Measurements from ENCODE around the gene NUP37.
"Not testable (repeated sequence)": the region's sequence is repeated elsewhere in the genome, so short reads cannot be mapped to it uniquely, and the experiment has no call there.

Gene NUP37

GRCh38 chr12:102093319-102093718, 26.6 kb downstream of the NUP37 start:
- in situ Hi-C loops (cut with HindIII; ENCODE audit: low sequenced_read_pairs), result no loop called here

GRCh38 chr12:102089228-102089835, 30.6 kb downstream of the NUP37 start:
- in situ Hi-C loops (cut with HindIII; ENCODE audit: low sequenced_read_pairs), result not testable (repeated sequence)

DNA sequence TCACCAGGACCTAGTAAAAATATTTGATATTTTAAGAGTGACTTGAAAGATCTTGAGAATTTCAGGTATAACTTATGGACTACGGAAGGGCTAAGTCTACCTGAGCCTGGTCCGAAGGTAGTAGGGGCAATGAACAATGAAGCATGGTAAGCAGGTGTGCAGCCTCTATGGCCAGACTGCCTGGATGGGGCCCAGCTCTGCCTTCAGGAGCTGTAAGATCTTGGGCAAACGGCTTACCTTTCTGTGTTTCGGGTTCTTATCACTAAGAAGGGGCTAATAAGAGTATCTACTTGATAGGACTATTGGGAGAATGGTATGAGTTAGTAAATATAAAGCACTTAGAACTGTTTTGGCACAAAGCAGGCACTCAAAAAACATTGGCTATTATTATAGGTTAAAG, 39.1 kb downstream of the NUP37 start:
- in situ Hi-C loops (cut with HindIII; ENCODE audit: low sequenced_read_pairs), result no loop called here

- in situ Hi-C loops (cut with HindIII; ENCODE audit: low sequenced_read_pairs), result not testable (repeated sequence)
These were observed 47.8 kb downstream of the NUP37 start for GRCh38 chr12:102072092-102072491.

- in situ Hi-C loops (cut with HindIII; ENCODE audit: low sequenced_read_pairs), result no loop called here
These were observed 50.2 kb downstream of the NUP37 start for GRCh38 chr12:102069707-102070106.

GRCh38 chr12:102067574-102068258, 52.2 kb downstream of the NUP37 start:
- in situ Hi-C loops (cut with HindIII; ENCODE audit: low sequenced_read_pairs), result no loop called here

DNA sequence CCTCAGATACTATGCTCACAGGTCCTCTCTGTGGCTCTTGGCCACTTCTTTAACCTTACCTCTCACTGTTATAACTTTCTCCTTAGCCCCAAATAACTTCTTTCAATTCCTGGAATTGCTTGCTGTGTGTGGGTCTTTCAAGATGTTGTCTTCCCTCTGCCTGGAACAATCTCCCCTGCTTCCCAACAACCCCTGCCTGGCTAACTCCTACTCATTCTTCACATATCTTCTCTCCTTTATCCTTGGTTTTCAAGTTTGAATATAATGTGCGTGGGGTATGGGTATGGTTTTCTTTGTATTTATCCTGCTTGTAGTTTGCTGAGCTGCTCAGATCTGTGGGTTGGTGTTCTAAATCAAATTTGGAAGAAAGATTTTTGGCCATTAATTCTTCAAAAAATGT, 55.4 kb downstream of the NUP37 start:
- in situ Hi-C loops (cut with HindIII; ENCODE audit: low sequenced_read_pairs), result no loop called here

GRCh38 chr12:102063069-102063468, 56.8 kb downstream of the NUP37 start:
- in situ Hi-C loops (cut with HindIII; ENCODE audit: low sequenced_read_pairs), result no loop called here

- in situ Hi-C loops (cut with HindIII; ENCODE audit: low sequenced_read_pairs), result no loop called here
These were observed 57.5 kb downstream of the NUP37 start for GRCh38 chr12:102062419-102062806.

DNA sequence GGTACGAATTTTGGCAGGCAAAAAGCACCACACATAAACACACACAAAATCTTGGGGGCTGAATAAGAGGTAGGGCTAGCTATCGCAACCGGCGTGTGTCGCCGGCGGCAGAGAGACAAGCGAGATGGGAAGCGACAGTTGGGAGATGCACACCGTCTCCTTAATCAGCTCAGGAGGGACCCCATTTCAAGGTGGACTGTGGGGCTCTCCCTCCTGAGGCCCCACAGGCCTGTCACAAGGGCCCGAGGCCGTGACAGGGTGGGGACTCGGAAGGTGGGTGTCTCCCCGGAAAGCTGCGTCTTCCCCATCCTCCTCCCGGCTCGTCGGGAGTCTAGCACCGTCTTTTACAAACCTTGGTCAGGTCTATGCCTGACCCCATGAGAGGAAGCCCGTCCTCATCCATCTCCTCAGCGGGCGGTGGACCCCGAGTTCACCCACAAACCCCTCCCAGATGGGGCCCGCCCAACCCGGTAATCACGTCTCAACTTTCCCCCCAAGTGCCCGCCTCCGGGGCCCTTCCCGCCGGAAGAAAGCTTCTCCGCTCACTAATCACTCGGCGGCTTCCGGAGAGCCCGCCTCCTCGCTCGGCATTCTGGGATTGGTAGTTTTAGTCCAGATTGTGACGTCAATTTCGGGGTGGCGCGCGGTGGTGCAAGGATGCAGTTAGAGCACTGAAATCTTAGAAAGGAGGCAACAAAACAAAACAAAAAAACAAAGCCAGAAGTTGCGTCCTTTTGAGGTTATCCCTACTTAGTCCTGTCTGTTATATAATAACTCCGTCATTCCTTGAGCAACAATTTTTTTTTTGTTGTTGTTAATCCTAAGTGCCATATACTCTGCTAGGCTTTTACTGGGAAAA, 58.1 kb downstream of the NUP37 start, which contains the start of gene WASHC3:
TSS of gene WASHC3 (minus strand) at position 432 of the 859 bp plus-strand sequence. CDS start at position 403, 29 bp downstream.
- in situ Hi-C loops (cut with HindIII; ENCODE audit: low sequenced_read_pairs), result no loop called here

DNA sequence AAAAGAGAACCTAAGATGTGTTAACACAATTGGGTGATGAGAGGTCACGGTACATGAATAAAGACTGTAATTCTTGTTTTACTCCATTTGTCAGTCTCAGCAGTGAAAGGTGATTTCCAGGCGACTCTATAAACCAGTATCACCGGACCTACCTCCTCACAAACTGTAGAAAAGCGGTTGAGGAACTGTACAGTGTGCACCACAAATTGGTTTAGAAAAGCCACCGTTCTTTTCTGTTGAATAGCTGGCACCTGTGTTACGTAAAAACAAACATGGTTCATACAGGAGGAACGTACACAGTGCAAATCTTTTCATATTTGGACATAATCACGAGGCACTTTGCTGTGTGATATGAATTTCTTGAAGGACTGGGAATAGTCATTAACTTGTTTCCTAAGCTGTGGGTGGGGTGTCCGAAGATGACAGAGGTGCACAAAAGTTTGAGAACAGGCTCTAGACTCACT, 58.8 kb downstream of the NUP37 start:
- in situ Hi-C loops (cut with HindIII; ENCODE audit: low sequenced_read_pairs), result no loop called here

DNA sequence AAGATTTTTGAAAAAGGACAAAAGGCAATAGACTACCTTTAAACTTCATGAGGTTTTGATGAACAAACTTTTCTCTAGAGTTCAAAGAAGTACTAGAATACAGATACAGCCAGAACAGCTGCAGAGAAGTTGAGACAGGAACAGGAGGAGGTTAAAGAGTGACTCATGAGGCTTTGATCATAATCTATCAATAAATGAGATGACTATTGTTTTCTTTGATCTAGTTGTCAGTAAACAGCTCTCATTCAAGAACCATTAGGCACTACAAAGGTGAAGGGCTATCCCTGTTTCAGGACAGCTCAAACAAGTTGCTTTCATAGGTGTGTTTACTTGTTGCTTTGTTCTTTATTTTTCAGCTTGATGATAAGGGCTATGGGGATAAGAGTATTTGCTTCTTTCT, 60.6 kb downstream of the NUP37 start:
- in situ Hi-C loops (cut with HindIII; ENCODE audit: low sequenced_read_pairs), result no loop called here

DNA sequence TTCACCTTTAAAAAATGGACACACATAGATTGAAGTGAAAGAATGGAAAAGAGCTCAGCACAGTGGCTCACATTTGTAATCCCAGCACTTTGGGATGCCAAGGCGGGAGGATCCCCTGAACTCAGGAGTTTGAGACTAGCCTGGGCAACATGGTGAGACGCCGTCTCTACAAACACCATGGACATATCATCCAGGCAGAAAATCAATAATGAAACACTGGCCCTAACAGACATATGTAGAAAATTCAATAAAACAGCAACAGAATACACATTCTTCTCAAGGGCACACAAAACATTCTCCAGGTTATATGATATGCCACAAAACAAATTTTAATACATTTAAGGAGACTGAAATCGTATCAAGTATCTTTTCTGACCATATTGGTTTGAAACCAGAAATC, 65.6 kb downstream of the NUP37 start:
- in situ Hi-C loops (cut with HindIII; ENCODE audit: low sequenced_read_pairs), result no loop called here

- in situ Hi-C loops (cut with HindIII; ENCODE audit: low sequenced_read_pairs), result no loop called here
These were observed 66.9 kb downstream of the NUP37 start for GRCh38 chr12:102053062-102053349.

- in situ Hi-C loops (cut with HindIII; ENCODE audit: low sequenced_read_pairs), result no loop called here
These were observed 67.5 kb downstream of the NUP37 start for GRCh38 chr12:102052192-102053061.

- in situ Hi-C loops (cut with HindIII; ENCODE audit: low sequenced_read_pairs), result no loop called here
These were observed 68.4 kb downstream of the NUP37 start for GRCh38 chr12:102051431-102051965.

DNA sequence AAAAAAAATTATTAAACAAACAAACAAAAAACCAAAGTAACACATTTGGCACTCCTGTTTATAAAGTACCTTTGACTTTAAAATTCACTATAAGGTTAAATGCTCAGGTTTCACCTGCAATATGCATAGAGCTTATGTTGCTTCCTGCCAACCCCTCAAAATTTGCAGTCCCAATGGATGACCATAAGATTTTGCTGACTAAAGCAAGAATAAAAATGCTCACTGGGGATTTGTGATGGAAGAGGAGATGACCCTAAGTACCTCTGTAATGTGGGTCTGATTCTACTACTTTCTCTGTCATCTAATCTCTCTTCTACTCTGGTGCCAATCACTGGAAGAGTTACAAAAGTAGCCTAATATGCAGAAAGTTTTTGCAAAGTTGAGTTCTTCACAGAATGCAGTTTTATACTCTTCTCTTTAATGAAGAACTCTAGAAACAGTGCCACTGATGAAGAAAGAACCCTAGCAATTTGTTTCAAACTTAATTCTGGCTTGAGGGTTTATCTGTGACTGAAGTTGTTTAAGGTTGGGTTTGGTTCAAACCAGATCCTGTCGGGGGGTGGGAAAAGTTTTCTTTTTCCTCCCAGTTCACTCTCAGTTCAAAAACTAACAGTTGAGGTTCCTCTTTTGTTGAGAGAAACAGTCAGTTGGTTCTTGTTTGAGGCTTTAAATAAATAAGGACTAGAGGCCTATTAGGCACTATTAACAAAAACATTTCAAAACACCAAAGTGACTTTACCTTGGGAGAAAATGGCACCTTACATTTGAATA, 69.1 kb downstream of the NUP37 start:
- in situ Hi-C loops (cut with HindIII; ENCODE audit: low sequenced_read_pairs), result no loop called here

- in situ Hi-C loops (cut with HindIII; ENCODE audit: low sequenced_read_pairs), result no loop called here
These were observed 76.0 kb downstream of the NUP37 start for GRCh38 chr12:102043928-102044327.

- in situ Hi-C loops (cut with HindIII; ENCODE audit: low sequenced_read_pairs), result no loop called here
These were observed 85.7 kb downstream of the NUP37 start for GRCh38 chr12:102033991-102034745.

Measured in DLD1 (cell line).